IgD-negative memory B cell (primary cell): ENCODE measurements around the gene SERTAD1. TPM values are rescaled to one million over a fixed set of nuclear protein-coding genes. Genes with fewer than 3 reads are reported as not detected.
A peak's percentile ranks its signal among the peaks of the same experiment; 100 is the strongest.
"Not testable (repeated sequence)": the region's sequence is repeated elsewhere in the genome, so short reads cannot be mapped to it uniquely, and the experiment has no call there.

Experiments
- H3K27ac Mint-ChIP-seq, 3 donors: one replicate each; pipeline ENCODE4 v1.8.0; 2020 to 2022; ENCODE audit warnings: mild to moderate bottlenecking in 3 of 3, mixed read lengths in 3 of 3, moderate library complexity in 1 of 3
- H3K27me3 Mint-ChIP-seq: one replicate; pipeline ENCODE4 v1.8.0; 2021; ENCODE audit warnings: mixed read lengths
- H3K36me3 Mint-ChIP-seq: one replicate; pipeline ENCODE4 v1.8.0; 2020; ENCODE audit warnings: mild to moderate bottlenecking, mixed read lengths
- H3K4me1 Mint-ChIP-seq, 3 donors: one replicate each; pipeline ENCODE4 v1.8.0; 2020 to 2022; ENCODE audit warnings: mixed read lengths in 3 of 3, mild to moderate bottlenecking in 1 of 3
- H3K4me3 Mint-ChIP-seq, 4 donors: one replicate each; pipeline ENCODE4 v1.8.0; 2020 to 2022; ENCODE audit warnings: mild to moderate bottlenecking in 4 of 4, mixed read lengths in 4 of 4, moderate library complexity in 3 of 4
- H3K9me3 Mint-ChIP-seq, 3 donors: one replicate each; pipeline ENCODE4 v1.8.0; 2020 to 2021; ENCODE audit warnings: mixed read lengths in 3 of 3, mild to moderate bottlenecking in 1 of 3
- polyA plus RNA-seq: library from polyadenylated mRNA; unstranded; fragments of 300-500 nt; fragmentation: Illumina TruSeq; gene quantifications from one replicate; pipeline ENCODE4 v1.2.3, GENCODE V29; 2021

The SERTAD1 gene
- polyA plus RNA-seq, 1 donor from 2014 or later, result 13.2 TPM

DNA sequence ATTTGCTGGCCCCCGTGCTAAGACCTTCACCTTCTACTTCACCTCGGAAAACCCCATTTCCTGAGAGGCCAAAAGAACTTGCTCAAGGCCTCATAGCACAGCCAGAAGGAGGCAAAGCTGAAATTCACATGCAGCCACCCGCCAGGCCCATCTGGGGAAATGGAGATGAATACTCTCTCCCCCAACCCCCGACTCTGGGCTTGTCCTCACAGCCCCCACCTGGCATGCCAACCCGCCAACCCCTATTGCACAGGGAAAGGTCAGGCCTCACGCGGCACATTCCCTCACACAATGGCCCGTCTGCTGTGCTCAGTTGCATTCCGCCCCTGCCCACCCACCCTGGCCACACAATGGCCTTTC lies 15.8 kb downstream of the SERTAD1 start:
- Mint-ChIP-seq H3K36me3 (no peaks in the 10 kb centered on the region), H3K27me3 (peaks cover 1% of the 10 kb centered on the region), H3K9me3 (no peaks in the 10 kb centered on the region), H3K27ac (peak overlapping the region in 2 of 3 donors; percentile 62 to 86), H3K4me3 (peak overlapping the region in 2 of 4 donors; percentile 32 to 68), H3K4me1 (peaks cover 7 to 20% (median 17%) of the 10 kb centered on the region in 3 donors)

DNA sequence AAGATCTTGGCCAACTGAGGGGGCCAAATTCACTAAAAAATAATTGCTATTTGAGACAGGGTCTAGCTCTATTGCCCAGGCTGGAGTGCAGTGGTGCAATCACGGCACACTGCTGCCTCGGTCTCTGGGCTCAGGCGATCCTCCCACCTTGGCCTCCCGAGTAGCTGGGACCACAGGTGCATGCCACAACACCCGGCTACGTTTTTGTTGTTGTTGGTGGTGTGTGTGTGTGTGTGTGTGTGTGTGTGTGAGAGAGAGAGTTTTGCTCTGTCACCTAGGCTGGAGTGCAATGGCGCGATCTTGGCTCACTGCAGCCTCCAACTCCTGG lies 17.2 kb downstream of the SERTAD1 start:
- not testable (repeated sequence) for H3K36me3 Mint-ChIP-seq, H3K27me3 Mint-ChIP-seq, H3K9me3 Mint-ChIP-seq
- Mint-ChIP-seq H3K4me1 (peaks cover 7 to 23% (median 17%) of the 10 kb centered on the region in 3 donors), H3K4me3 (peak overlapping the region in 1 of 4 donors; percentile 85), H3K27ac (peak overlapping the region in 1 of 3 donors; percentile 33)

DNA sequence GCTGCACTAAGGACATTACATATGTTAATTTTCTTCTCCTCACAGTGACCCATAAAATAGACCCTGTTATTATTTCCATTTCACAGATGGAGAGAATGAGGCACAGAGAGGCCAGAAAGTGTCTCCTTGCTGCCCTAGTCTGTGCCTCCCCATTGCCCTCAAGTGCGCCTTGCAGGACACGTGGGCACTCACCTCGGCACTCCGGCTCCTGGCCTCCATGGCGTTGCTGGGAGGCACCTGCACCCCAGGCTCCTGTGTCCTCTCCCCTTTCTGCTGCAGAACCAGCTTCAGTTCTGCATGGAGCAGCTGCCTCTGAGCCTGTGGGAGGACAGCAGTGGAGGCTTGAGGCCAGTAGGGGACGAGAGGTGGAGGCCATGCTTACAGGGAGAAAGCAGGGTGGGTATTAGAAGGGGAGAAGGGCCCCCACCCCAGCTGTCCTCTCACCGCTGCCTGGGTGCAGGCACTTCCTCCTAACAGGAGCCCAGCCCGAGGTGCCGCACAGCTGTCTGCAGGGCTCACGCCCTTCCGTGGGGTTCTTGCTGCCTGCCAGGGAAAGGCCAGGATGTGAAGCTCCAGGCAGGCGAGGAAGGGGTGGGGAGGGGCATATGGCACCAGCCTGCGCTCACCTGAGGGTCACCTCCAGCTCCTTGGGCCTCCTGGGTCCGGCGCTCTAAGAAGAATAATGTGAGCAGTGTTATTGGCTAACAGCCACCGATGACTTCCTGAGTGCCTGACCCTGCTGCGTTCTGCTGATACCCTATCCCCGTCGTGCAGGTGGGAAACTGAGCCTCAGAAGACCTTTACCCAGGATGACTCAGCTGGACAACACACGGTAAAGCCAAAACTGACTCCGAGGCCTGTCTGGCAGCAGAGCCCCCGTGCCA lies 17.8 kb downstream of the SERTAD1 start:
- peaks cover 3% of the 10 kb centered on the region for H3K27me3 Mint-ChIP-seq
- H3K36me3 Mint-ChIP-seq, result no peaks in the 10 kb centered on the region
- H3K4me1 Mint-ChIP-seq, result peaks cover 13 to 27% (median 22%) of the 10 kb centered on the region in 3 donors
- peak overlapping the region in 3 of 4 donors; percentile 40 to 85 (median 51) for H3K4me3 Mint-ChIP-seq
- no peaks in the 10 kb centered on the region for H3K9me3 Mint-ChIP-seq
- peak overlapping the region in 2 of 3 donors; percentile 33 to 45 for H3K27ac Mint-ChIP-seq

DNA sequence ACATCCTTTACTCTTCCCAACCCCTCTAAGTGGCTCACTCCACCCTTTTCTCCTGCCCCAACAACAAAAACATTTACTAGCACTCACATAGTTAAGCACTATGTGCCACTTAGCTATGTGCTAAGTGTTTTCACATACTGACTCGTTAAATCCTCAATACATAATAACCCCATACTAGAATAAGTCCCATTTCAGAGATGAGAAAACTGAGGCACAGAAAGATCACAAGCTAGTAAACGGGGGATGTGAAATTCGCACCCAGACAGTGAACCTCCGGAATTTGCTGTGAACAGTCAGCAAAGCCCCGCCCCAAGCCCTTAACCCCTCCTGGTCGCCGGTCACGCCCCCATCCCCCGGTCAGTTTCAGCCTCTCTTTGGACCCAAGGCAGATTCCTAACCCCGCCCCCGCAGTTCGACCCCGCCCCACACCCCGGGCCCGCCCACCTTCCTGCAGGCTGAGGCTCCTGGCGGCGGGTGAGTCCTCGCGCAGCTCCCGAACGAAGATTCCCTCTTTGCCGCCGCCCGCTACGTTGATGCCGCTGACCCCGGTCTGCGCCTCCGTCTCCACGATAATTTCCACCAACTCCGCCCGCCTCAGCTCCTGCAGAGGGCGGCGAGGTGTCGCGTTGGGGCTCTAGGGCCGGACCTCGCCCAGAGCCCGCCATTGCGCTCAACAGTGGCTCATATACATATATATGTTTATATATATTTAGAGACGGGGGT lies 22.4 kb downstream of the SERTAD1 start:
- Mint-ChIP-seq H3K36me3 (no peaks in the 10 kb centered on the region), H3K9me3 (no peaks in the 10 kb centered on the region), H3K27ac (peak overlapping the region; percentile 36 to 96 (median 46)), H3K4me3 (peak overlapping the region; percentile 79 to 97 (median 96)), H3K27me3 (peaks cover 1% of the 10 kb centered on the region), H3K4me1 (peaks cover 12 to 19% (median 15%) of the 10 kb centered on the region in 3 donors)

DNA sequence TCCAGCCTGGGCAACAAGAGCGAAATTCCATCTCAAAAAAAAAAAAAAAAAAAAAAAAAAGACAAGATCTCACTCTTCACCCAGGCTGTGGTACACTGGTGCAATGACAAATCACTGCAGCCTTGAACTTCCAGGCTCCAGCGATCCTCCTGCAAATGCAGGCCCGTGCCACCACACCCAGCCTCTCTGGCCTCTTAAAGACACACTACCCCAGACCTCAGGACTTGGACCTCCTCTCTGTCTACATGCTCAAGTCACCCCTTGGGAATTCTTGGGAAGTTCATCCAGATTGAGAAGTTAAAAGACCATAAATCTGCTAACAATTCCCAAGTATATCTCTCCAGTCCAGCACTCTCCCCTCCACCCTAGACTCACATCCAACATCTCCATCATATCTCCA lies 25.2 kb downstream of the SERTAD1 start:
- Mint-ChIP-seq H3K9me3 (no peaks in the 10 kb centered on the region), H3K27me3 (peaks cover 3% of the 10 kb centered on the region), H3K27ac (no peak overlapping the region), H3K36me3 (no peaks in the 10 kb centered on the region), H3K4me1 (peaks cover 7 to 12% (median 11%) of the 10 kb centered on the region in 3 donors), H3K4me3 (peak overlapping the region in 1 of 4 donors; percentile 28)

DNA sequence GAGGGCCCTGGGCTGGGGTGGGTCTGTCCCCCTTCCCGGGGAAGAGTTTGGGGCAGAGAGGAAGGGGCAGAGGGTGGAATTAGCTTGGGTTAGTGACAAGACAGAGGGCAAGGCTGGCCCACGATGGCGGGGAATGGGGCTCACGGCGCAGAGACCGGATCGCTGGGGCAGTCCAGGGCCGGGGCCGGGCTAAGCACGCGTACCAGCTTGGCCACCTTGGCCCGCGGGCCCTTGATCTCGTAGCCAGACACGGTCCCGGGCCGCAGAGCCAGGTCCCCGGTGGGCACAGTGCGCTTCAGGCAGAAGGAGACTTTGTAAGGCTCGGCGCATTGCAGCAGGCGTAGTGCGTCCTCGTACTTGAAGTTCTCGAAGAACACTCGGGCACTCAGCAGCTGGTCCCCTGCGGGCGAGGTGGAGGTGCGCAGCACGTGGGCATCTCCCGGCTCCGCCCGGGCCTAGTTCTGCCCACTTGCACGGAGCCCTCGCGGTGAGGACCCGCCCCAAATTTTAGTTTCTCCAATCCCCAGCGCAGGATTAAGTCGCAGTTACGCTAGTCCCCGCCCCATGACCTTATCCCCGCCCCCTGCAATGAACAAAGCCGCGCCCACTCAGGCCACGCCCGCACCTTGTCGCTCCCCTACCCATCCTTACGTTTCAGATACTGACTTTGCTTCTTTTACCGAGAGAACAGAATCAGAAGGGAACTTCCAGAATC lies 27.2 kb downstream of the SERTAD1 start:
- no peak overlapping the region for H3K27ac Mint-ChIP-seq
- H3K4me1 Mint-ChIP-seq, result peaks cover 6 to 12% (median 8%) of the 10 kb centered on the region in 3 donors
- H3K4me3 Mint-ChIP-seq, result peak overlapping the region in 2 of 4 donors; percentile 17 to 76
- no peaks in the 10 kb centered on the region for H3K9me3 Mint-ChIP-seq
- peaks cover 2% of the 10 kb centered on the region for H3K27me3 Mint-ChIP-seq
- no peaks in the 10 kb centered on the region for H3K36me3 Mint-ChIP-seq

DNA sequence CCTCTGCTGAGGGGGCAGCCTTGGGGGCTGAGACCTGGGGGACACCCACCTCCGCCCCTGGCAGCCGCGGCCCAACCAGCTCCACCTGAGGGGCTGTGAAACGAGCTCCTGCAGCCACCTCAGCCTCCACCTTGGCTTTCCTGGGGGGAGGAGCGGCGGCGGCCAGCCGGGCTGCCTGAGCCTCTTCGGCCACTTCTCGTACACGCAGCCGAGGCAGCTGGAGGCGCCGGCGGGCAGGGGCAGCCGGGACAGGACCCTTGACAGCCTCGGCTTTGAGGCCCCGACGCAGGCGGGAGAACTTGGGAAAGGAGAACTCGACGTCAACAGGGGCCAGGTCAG lies 28.3 kb downstream of the SERTAD1 start:
- peaks cover 2% of the 10 kb centered on the region for H3K27me3 Mint-ChIP-seq
- H3K4me3 Mint-ChIP-seq, result no peak overlapping the region
- peaks cover 1 to 6% (median 5%) of the 10 kb centered on the region in 3 donors for H3K4me1 Mint-ChIP-seq
- no peak overlapping the region for H3K27ac Mint-ChIP-seq
- H3K9me3 Mint-ChIP-seq, result no peaks in the 10 kb centered on the region
- H3K36me3 Mint-ChIP-seq, result no peaks in the 10 kb centered on the region

DNA sequence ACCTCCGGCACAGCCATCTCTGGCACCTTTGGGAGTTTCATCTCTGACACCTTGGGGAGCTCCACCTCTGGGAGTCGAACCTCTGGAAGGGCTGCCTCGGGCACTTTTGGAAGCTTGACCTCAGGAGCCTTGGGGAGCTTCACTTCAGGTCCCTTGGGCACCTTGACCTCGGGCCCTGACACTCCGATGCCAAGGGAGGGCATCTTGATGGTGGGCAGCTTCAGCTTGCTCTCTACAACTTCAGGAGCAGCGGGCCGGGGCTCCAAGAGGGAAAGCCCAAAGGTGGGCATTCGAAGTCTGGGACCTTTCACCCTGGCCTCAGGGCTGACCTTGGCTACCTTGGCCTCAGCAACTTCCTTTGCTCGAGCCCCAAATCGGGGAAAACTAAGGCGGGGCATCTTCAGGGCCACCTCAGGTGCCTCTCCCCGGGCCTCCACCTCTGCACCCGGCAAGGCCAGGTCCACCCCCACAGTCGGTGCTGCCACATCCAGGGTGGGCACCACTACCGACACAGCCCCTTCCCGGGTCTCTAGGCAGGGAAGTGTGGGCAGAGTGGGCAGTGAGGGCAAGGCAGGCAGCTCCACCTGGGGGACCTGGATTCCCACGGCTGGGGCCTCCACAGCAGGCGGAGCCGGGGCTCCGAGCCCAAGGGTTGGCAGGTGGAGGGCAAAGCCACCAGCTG lies 28.8 kb downstream of the SERTAD1 start:
- peaks cover 2% of the 10 kb centered on the region for H3K36me3 Mint-ChIP-seq
- no peaks in the 10 kb centered on the region for H3K9me3 Mint-ChIP-seq
- H3K27me3 Mint-ChIP-seq, result peaks cover 4% of the 10 kb centered on the region
- H3K4me3 Mint-ChIP-seq, result no peak overlapping the region
- peaks cover 1 to 6% (median 5%) of the 10 kb centered on the region in 3 donors for H3K4me1 Mint-ChIP-seq
- H3K27ac Mint-ChIP-seq, result no peak overlapping the region

DNA sequence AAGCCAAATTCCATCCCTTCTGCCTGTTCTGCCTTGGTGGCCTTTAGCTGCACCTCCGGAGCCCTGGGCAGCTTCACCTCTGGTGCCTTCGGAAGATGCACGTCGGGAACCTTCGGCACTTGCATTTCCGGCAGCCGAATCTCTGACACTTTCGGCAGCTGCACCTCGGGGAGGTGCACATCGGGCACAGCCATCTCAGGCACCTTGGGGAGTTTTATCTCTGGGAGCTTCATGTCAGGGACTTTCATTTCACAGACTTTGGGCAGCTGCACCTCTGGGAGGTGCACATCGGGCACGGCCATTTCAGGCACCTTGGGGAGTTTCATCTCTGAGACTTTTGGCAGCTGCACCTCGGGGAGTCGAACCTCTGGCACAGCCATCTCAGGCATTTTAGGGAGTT lies 29.8 kb downstream of the SERTAD1 start:
- peaks cover 1 to 6% (median 5%) of the 10 kb centered on the region in 3 donors for H3K4me1 Mint-ChIP-seq
- no peak overlapping the region for H3K4me3 Mint-ChIP-seq
- peaks cover 4% of the 10 kb centered on the region for H3K27me3 Mint-ChIP-seq
- peaks cover 2% of the 10 kb centered on the region for H3K36me3 Mint-ChIP-seq
- H3K9me3 Mint-ChIP-seq, result no peaks in the 10 kb centered on the region
- H3K27ac Mint-ChIP-seq, result no peak overlapping the region

DNA sequence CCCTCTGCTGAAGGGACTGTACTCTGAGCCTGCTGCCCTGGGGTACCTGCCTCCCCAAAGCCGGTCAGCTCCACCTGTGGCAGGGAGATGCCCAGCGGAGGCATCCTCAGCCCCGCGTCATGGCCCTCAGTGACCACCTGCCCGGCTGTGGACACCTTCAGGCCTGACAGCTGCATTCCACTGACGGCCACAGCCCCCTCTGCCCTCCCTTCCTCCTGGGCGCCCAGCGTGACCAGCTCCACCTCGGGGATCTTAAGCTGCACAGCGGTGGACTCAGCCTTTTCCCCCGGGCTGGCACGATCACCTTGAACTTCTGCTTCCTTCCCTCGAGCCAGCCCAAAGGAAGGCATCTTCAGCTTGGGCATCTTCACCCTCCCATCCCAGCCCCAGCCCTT lies 31.0 kb downstream of the SERTAD1 start:
- Mint-ChIP-seq H3K4me1 (peaks cover 1 to 6% (median 5%) of the 10 kb centered on the region in 3 donors), H3K4me3 (no peak overlapping the region), H3K27me3 (peaks cover 6% of the 10 kb centered on the region), H3K36me3 (peaks cover 2% of the 10 kb centered on the region), H3K9me3 (no peaks in the 10 kb centered on the region), H3K27ac (no peak overlapping the region)

DNA sequence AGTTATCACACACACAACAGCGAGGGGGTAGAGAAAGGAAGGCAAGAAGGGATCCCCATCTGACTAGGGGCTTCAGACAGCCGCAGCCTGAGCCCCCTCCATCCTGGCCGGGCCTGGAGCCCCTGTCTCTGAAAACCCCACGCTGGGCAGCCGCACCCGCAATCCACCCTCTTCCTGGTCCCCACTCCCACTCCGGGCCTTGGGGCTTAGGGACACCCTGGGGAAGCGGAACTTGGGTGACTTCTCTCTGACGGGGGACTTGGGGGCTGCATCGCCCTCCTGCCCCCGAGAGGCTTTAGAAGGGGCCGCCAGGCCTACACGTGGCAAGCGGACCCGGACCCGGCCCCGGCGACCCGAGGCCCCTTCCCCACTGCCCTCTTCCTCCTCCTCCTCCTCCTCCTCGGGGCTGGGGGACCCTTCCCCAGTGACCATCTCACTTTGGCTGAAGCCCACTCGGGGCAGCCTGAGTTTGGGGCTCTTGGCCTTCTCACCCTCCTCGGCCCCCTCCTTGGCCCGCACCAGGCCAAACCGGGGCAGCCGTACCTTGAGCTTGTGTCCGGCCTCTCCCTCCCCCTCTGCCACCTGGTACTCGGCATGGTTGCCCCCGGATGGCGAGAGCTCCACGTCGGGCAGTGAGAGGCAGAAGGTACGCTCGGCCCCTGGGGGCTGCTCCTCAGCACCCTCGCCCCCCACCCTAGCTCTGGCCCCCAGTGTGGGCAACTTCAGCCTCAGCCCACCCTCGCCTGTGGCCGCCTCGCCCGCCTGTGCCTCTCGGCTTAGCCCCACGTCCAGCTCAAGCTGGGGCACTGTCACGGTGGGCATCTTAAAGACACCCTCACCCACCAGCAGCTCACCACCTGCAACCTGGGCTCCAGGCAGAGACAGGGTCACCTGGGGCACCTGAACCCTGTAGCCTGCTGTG lies 31.6 kb downstream of the SERTAD1 start:
- H3K27ac Mint-ChIP-seq, result no peak overlapping the region
- H3K36me3 Mint-ChIP-seq, result peaks cover 2% of the 10 kb centered on the region
- no peak overlapping the region for H3K4me3 Mint-ChIP-seq
- H3K4me1 Mint-ChIP-seq, result peaks cover 1 to 4% (median 4%) of the 10 kb centered on the region in 3 donors
- peaks cover 6% of the 10 kb centered on the region for H3K27me3 Mint-ChIP-seq
- H3K9me3 Mint-ChIP-seq, result no peaks in the 10 kb centered on the region

DNA sequence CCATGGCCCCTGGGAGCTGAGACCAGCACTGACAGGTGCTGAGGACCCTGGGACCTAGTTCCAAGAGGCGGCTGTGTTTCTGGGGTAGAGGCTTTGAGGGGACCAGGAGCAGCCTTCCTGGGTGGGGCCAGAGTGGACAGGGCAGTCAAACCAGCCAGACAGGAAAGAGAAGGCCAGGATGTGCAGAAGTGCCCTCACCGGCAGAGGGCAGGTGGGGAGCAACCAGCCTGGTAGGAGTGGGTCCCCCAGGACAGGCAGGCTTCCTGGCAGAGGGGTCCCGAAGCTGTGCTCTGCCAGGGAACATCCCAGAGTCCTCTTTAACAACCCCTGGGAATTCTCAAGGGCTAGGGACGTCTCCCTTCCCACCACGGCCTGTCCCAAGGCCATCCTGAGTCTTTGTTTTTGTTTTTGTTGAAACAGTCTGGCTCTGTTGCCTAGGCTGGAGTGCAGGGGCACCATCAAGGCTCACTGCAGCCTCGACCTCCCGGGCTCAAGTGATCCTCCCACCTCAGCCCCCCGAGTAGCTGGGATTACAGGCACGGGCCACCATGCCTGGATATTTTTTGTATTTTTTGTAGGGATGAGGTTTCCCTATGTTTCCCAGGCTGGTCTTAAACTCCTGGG lies 32.8 kb downstream of the SERTAD1 start:
- peaks cover 5% of the 10 kb centered on the region for H3K27me3 Mint-ChIP-seq
- no peak overlapping the region for H3K4me3 Mint-ChIP-seq

DNA sequence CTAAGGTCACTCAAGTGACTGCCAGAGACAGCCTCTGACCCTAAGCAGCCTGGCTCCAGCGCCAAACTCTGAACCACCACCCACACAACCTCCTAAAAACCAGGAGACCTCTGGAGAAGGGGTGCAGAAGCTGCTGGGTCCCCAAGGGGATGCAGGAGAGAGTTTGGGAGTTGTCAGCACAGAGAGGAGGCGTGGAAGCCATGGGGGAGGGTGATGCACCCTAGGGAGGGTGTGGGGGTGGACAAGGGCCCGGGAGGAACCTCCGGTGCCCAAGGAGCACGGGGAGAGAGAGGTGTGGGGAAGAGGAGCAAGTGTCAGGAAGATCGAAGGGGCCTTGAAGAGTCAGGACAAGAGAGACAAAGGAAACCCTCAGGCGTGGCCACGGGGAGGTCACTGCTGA lies 33.7 kb downstream of the SERTAD1 start:
- Mint-ChIP-seq H3K27me3 (peaks cover 4% of the 10 kb centered on the region), H3K27ac (no peak overlapping the region), H3K36me3 (peaks cover 3% of the 10 kb centered on the region), H3K4me1 (no peaks in the 10 kb centered on the region), H3K4me3 (no peak overlapping the region), H3K9me3 (no peaks in the 10 kb centered on the region)

More for the DNA sequence above, 32.8 kb downstream of the SERTAD1 start:
- Mint-ChIP-seq H3K36me3 (peaks cover 2% of the 10 kb centered on the region), H3K9me3 (no peaks in the 10 kb centered on the region), H3K27ac (no peak overlapping the region), H3K4me1 (no peaks in the 10 kb centered on the region)
